HG02840 (cell line): Measurements from ENCODE around the gene RAD50.
"Not testable (repeated sequence)": the region's sequence is repeated elsewhere in the genome, so short reads cannot be mapped to it uniquely, and the experiment has no call there.

Experiments
- ATAC-seq: cut with Tn5 transposase; IDR thresholded peaks from one replicate; pipeline ENCODE4 v1.9.1; 2021; ENCODE audit warnings: mild to moderate bottlenecking, moderate library complexity, moderate number of reproducible peaks; ENCODE audit not compliant: unreplicated experiment, low FRiP score

The RAD50 gene

DNA sequence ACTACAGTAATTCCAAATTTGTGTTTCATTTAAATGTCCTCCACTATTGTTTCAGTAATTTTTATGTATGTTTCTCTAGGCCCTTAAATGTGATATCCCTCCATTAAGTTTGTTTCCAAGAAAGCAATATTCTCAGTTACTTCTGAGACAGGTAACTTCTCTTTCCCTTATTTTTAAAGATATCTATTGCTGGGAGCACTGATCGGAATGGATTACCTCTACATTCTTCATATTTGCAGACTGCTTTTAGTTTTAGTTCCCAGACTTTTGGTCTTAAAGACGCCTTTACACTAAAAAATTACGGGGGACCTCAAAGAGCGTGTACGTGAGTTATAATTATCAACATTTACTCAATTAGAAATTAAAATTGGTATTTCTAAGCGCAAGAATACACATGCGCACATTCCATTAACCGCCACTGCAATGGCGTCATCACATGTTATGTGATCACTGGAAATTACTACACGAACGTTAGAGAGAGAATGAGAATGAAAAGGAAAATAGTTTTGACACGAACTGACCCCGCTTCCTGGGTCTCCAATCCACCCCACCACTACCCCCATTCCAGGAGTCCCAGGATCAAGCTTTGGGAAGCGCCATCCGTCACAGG, 519 bp upstream of the RAD50 start:
- no peak for ATAC-seq

- peak; percentile 29 for ATAC-seq
Measured at GRCh38 chr5:132557478-132558172, 848 bp downstream of the RAD50 start.

- ATAC-seq: no peak
Measured at GRCh38 chr5:132559383-132560060, 2.7 kb downstream of the RAD50 start.

DNA sequence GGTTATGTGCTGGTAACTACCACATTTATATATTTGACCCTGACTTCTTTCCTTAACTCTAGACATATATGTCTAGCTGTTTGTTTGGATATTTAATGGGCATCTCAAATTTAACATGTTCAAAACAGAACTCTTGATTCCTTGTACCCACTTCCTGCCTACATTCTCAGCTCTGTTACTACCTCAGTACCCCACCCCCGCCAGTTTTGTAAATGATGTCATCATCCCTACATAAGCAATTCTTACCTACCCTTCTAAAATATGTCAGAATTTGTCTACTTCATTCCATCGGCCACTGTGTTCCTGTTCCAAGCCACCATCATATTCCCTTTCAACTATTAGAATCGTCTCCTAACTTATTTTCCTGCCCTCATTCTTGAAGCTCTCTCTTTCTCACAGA, 4.8 kb downstream of the RAD50 start:
- ATAC-seq: no peak

GRCh38 chr5:132564555-132564954, 7.8 kb downstream of the RAD50 start:
- ATAC-seq: not testable (repeated sequence)

GRCh38 chr5:132566657-132567056, 9.9 kb downstream of the RAD50 start:
- no peak for ATAC-seq

- ATAC-seq: no peak
Measured at GRCh38 chr5:132576123-132576522, 19.3 kb downstream of the RAD50 start.

- not testable (repeated sequence) for ATAC-seq
Measured at GRCh38 chr5:132584560-132584959, 27.8 kb downstream of the RAD50 start.

GRCh38 chr5:132586063-132586462, 29.3 kb downstream of the RAD50 start:
- ATAC-seq: no peak

DNA sequence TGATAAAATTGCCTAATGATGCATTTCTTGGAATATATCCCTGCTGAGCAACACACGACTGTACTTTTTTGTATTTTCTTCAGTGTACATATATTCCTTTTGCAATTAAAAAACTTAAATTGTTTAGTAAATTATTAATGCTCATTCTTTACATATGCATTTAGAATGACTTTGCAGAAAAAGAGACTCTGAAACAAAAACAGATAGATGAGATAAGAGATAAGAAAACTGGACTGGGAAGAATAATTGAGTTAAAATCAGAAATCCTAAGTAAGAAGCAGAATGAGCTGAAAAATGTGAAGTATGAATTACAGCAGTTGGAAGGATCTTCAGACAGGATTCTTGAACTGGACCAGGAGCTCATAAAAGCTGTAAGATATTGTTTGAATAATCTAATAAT, 32.7 kb downstream of the RAD50 start:
- ATAC-seq: no peak

GRCh38 chr5:132591145-132591544, 34.4 kb downstream of the RAD50 start:
- ATAC-seq: no peak

GRCh38 chr5:132592521-132592920, 35.7 kb downstream of the RAD50 start:
- ATAC-seq: no peak

DNA sequence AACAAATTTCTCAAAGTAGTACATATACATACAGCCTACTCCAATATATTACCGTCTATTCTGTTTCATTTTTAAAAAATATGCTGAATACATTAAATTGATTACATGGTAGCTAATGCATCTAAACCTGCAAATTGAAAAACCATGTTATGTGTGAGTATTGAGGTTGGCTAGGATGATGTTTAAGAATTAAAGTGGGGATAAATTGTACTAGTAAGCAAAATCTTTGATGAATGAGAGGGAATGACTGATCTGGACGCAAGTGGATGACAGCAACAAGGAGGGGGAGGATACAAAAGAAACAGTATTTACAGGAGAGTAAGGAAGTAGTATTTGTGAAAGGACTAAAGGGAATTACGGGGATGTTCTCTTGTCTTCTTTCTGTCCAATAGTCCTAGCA, 37.4 kb downstream of the RAD50 start:
- no peak for ATAC-seq

DNA sequence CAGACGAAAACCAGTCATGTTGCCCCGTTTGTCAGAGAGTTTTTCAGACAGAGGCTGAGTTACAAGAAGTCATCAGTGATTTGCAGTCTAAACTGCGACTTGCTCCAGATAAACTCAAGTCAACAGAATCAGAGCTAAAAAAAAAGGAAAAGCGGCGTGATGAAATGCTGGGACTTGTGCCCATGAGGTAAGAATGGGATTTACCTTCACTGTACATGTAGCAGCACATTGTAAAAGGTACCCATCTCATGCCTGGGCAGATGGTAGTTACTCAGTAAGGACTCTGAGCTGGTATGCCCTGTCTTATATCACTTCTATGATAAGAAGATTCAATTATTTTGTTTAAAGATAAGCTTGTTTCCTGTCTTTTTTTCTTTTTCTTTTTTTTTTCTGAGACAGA, 38.8 kb downstream of the RAD50 start:
- no peak for ATAC-seq

- no peak for ATAC-seq
Measured at GRCh38 chr5:132601071-132601728, 44.4 kb downstream of the RAD50 start.

DNA sequence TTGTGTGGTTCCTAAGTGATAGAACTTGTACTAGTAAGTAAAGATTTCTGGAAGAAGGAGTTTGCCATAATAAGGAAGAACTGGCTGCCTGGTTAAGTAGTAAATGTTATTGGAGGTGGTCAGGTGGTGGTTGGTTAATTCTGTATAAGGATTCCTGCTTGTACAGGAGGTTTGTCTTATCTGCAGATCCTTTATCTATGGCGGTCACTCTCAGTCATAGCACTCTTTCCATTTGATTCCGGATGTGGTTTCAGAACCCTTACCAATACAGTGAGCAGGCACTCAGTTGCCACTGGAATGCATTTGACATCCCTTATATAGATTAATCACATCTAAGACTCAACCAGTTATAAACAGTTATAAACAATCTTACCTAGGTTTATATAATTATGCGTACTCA, 50.3 kb downstream of the RAD50 start:
- ATAC-seq: no peak

- no peak for ATAC-seq
Measured at GRCh38 chr5:132608107-132608506, 51.3 kb downstream of the RAD50 start.

GRCh38 chr5:132611965-132612364, 55.2 kb downstream of the RAD50 start:
- no peak for ATAC-seq

GRCh38 chr5:132612846-132613245, 56.1 kb downstream of the RAD50 start:
- ATAC-seq: no peak

DNA sequence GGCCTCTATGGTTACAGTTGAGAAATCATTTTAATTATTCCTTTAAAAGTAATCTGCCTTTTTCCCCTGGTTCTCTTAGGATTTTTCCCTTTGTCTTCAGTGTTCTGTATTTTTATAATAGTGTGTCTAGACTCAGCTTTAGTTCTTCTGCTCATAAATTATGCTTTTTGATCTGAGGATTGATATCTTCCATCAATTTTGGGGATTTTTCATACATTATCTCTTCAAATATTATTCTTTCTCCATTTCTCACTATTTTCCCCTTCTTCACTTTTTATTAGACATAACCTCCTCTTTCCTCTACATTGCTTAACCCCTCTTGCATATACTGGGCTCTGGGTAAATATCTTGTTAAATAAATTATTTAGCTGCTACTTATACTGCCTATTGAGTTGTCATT, 64.9 kb downstream of the RAD50 start:
- ATAC-seq: no peak

DNA sequence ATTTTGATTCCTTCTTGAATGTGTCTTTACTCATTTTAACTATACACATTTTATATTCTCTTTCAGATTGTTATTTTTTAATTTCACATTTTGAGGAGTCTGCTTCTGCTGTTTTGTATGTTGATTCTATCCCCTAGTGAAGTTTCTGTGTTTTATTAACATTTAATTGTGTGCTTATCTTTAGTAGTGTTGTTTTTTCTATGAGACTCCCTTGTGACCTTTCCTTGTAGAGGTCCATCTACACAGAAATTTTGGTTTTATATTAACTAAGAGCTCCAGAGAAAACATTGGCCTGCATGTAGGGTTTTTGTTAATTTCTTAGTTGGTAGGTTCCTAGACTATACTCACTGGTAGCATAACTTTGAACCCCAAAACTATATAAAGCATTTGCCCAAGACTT, 65.8 kb downstream of the RAD50 start:
- ATAC-seq: no peak
